GM12878 (cell line): ENCODE data around the gene PTPRD. TPM values are rescaled to one million over a fixed set of nuclear protein-coding genes. Genes with fewer than 3 reads are reported as not detected.

Experiments
- ATF2 ChIP-seq: IDR thresholded peaks from 2 replicates; pipeline ENCODE4 v1.6.1; 2012; ENCODE audit warnings: low read length, inconsistent platforms
- CBX3 ChIP-seq: fragments of 200-600 bp; sonication (generic); IDR thresholded peaks from 2 replicates; pipeline ENCODE4 v1.6.1; 2016; ENCODE audit warnings: low read depth, borderline replicate concordance
- EED ChIP-seq: sonication (generic); IDR thresholded peaks from 2 replicates; pipeline ENCODE4 v1.6.1; 2016; ENCODE audit warnings: antibody characterized with exemption, low read depth
- HDGF ChIP-seq: fragments of 450-650 bp; IDR thresholded peaks from 2 replicates; pipeline ENCODE4 v1.6.1; 2016; ENCODE audit warnings: antibody characterized with exemption
- MEF2A ChIP-seq: IDR thresholded peaks from 2 replicates; pipeline ENCODE4 v1.6.1; 2011; ENCODE audit warnings: low read depth, mild to moderate bottlenecking, low read length, moderate library complexity; ENCODE audit not compliant: insufficient read depth
- NBN ChIP-seq: fragments of 450-650 bp; IDR thresholded peaks from 2 replicates; pipeline ENCODE4 v1.6.1; 2016
- NR2C1 ChIP-seq: fragments of 450-650 bp; IDR thresholded peaks from 2 replicates; pipeline ENCODE4 v1.6.1; 2017; ENCODE audit warnings: antibody characterized with exemption, mild to moderate bottlenecking, moderate library complexity
- PBX3 ChIP-seq: IDR thresholded peaks from 2 replicates; pipeline ENCODE4 v1.6.1; 2011; ENCODE audit warnings: mild to moderate bottlenecking, low read depth, low read length, moderate library complexity; ENCODE audit not compliant: insufficient replicate concordance
- RB1 ChIP-seq: fragments of 450-650 bp; formaldehyde crosslinking; IDR thresholded peaks from 2 replicates; pipeline ENCODE4 v1.6.1; 2017; ENCODE audit warnings: mild to moderate bottlenecking, borderline replicate concordance
- ZNF592 ChIP-seq: fragments of 450-650 bp; IDR thresholded peaks from 2 replicates; pipeline ENCODE4 v1.6.1; 2017; ENCODE audit warnings: mild to moderate bottlenecking, moderate library complexity
- polyA plus RNA-seq, 11 experiments: library from polyadenylated mRNA; depleted of rRNA in 4 of 11; unstranded in 6 of 11; stranded (reverse) in 5 of 11; fragments of >200 nt; fragmentation: Nextera tagmentation in 4 of 11; fragmentation: Illumina TruSeq in 1 of 11; extraction: Ambion mirVana in 4 of 11; extraction: Trizol in 1 of 11; gene quantifications; 1 replicate in 1 of 11; 2 replicates in 10 of 11; pipeline versions ENCODE4 v1.2.1 to v1.2.3, GENCODE V29; 2011 to 2016; ENCODE audit warnings: inconsistent platforms in 2 of 11, missing spikeins in 2 of 11, low read depth in 1 of 11
- total RNA-seq, 4 experiments: library from RNA; depleted of rRNA in 3 of 4; stranded (reverse); fragments of >200 nt in 3 of 4; fragmentation: Illumina TruSeq in 1 of 4; extraction: Trizol in 1 of 4; gene quantifications; 2 replicates each; pipeline versions ENCODE4 v1.2.1 to v1.2.3, GENCODE V29; 2013 to 2021

Gene PTPRD
- total and polyA plus RNA-seq, 10 of the 15 experiments (the other 5 are each of a cell fraction or from before 2014, with no cell fraction given): under 0.01 to 0.05 (median 0.01) TPM; not detected in 7

GRCh38 chr9:8800196-8800595 lies 1812.6 kb downstream of the PTPRD start (continued):
- TF ChIP-seq PBX3 (no peak), RB1 (no peak), ATF2 (no peak), NR2C1 (no peak), ZNF592 (no peak), MEF2A (no peak), HDGF (no peak), NBN (no peak), CBX3 (no peak), EED (no peak)
